ENCODE results near the gene CDX4. TPM values are rescaled to one million over a fixed set of nuclear protein-coding genes. Genes with fewer than 3 reads are reported as not detected.

CDX4 gene
- total and polyA plus RNA-seq, 9 of the 15 experiments (the other 6 are each of a cell fraction or from before 2014, with no cell fraction given), result not detected

GRCh38 chrX:73447311-73447794, 500 bp downstream of the CDX4 start (continued):
- TF ChIP-seq MNT (conservative IDR thresholded peaks at IDR 0.05) (no peak), MAFF (IDR thresholded peaks at IDR 0.05; ENCODE audit: low read length) (no peak), AFF4 (CRISPR knock-in tag; IDR thresholded peaks at IDR 0.05) (no peak), GATA2 (CRISPR knock-in tag; IDR thresholded peaks at IDR 0.05) (no peak)

- ChIA-PET POLR2A (no interaction called here), CTCF (ENCODE audit: low intra/inter-chr PET ratio) (no interaction called here)
- DNase-seq (ENCODE audit: extremely low read depth in 1 of 4, low spot score in 3 of 4) (no peak), ATAC-seq (no peak), FAIRE-seq (no peak)
- no peaks in the 10 kb centered on the region for H3K9me3 ChIP-seq (replicated peaks; ENCODE audit: control insufficient read depth, insufficient read depth, low read depth, low read length)
- H4K20me1 ChIP-seq (replicated peaks; ENCODE audit: control insufficient read depth, insufficient read depth, low read length), result no peaks in the 10 kb centered on the region
- in situ Hi-C loops (cut with MboI) (no loop called here), intact Hi-C loops (cut with micrococcal nuclease) (no loop called here)
- no peak overlapping the region for H3K9ac ChIP-seq (ENCODE audit: insufficient read depth in 1 of 2, low read depth in 2 of 2, low read length in 2 of 2)
- H3K27ac ChIP-seq (ENCODE audit: extremely low read depth, low read depth, low read length), result no peak overlapping the region
- H3K9me1 ChIP-seq (ENCODE audit: control insufficient read depth, insufficient read depth, low read length), result no peaks in the 10 kb centered on the region
- H2AFZ ChIP-seq (ENCODE audit: low read depth, low read length), result no peak overlapping the region
- WGBS (ENCODE audit: insufficient coverage, low coverage, missing lambda C conversion rate), result 0% methylated on average over 15 of the region's 20 CpGs
- no peak overlapping the region for H3K4me2 ChIP-seq (ENCODE audit: insufficient read depth, low read length)
- H3K79me2 ChIP-seq (ENCODE audit: control insufficient read depth, insufficient read depth, low read length), result no peaks in the 10 kb centered on the region
- peaks cover 0 to 14% of the 10 kb centered on the region in 2 experiments; a peak in 2 of 5 replicates for H3K27me3 ChIP-seq (ENCODE audit: control insufficient read depth in 2 of 2, insufficient read depth in 2 of 2, low read length in 2 of 2)
- no peaks in the 10 kb centered on the region for H3K36me3 ChIP-seq (ENCODE audit: control insufficient read depth, insufficient read depth, low read length)
- H3K4me1 ChIP-seq (replicated peaks in 1 of 2; ENCODE audit: control insufficient read depth in 2 of 2, insufficient read depth in 2 of 2, low read length in 2 of 2), result no peaks in the 10 kb centered on the region
- H3K4me3 ChIP-seq, result no peak overlapping the region
- no TSS peak for BruUV-seq (replicated peaks)
- TF ChIP-seq KLF1 (tag; IDR thresholded peaks at IDR 0.05), result no peak
- TF ChIP-seq ZNF77 (CRISPR knock-in tag; IDR thresholded peaks at IDR 0.05), result no peak
- TF ChIP-seq ZNF408 (CRISPR knock-in tag; IDR thresholded peaks at IDR 0.05; ENCODE audit: low read depth), result no peak
- TF ChIP-seq HMG20A (CRISPR knock-in tag; conservative IDR thresholded peaks at IDR 0.05), result no peak
- no peak for TF ChIP-seq ZBTB34 (CRISPR knock-in tag; IDR thresholded peaks at IDR 0.05)
- TF ChIP-seq DLX4 (CRISPR knock-in tag; IDR thresholded peaks at IDR 0.05), result no peak
- TF ChIP-seq USF2 (CRISPR knock-in tag; IDR thresholded peaks at IDR 0.05), result no peak
- TF ChIP-seq RBM34 (IDR thresholded peaks at IDR 0.05; ENCODE audit: borderline replicate concordance, insufficient read depth, low read length), result no peak
- TF ChIP-seq ZNF695 (CRISPR knock-in tag; IDR thresholded peaks at IDR 0.05), result no peak
- TF ChIP-seq MBD2 (IDR thresholded peaks at IDR 0.05; ENCODE audit: borderline replicate concordance, low read depth), result no peak
Measured at GRCh38 chrX:73448379-73448778, 1.5 kb downstream of the CDX4 start.

Data from K562 (cell line).